ENCODE results near the gene C19orf38. TPM values are rescaled to one million over a fixed set of nuclear protein-coding genes. Genes with fewer than 3 reads are reported as not detected.
"Not testable (repeated sequence)": the region's sequence is repeated elsewhere in the genome, so short reads cannot be mapped to it uniquely, and the experiment has no call there.

C19orf38 gene
- total and polyA plus RNA-seq, 2 experiments from 2014 or later: 0.20 to 0.22 TPM

- no peaks in the 10 kb centered on the region for H3K36me3 ChIP-seq (ENCODE audit: low read depth)
- no peak for TF ChIP-seq EZH2 (IDR thresholded peaks at IDR 0.05; ENCODE audit: insufficient read depth, poor library complexity, severe bottlenecking)
- TF ChIP-seq EZH2phosphoT487 (IDR thresholded peaks at IDR 0.05; ENCODE audit: insufficient read depth, low read depth): no peak
- peak within 1 kb of the TSS; percentile 93 for H3K9ac ChIP-seq
- 0 out of 2 replicates have a peak, but pooled peaks cover 6% of the 10 kb centered on the region for H3K4me1 ChIP-seq (ENCODE audit: insufficient read depth)
- H4K20me1 ChIP-seq (ENCODE audit: insufficient read depth): no peaks in the 10 kb centered on the region
- no peaks in the 10 kb centered on the region for H3K9me3 ChIP-seq (ENCODE audit: low read depth)
- peak within 1 kb of the TSS; percentile 96 for H3K27ac ChIP-seq
- no peaks in the 10 kb centered on the region for H3K79me2 ChIP-seq (ENCODE audit: insufficient read depth)
- DNase-seq: peak; percentile 100
- H3F3A ChIP-seq (ENCODE audit: insufficient read depth): peaks cover 7% of the 10 kb centered on the region; the same call in 1 of the 2 replicates
- WGBS, 2 experiments (ENCODE audit: low coverage in 1 of 2, low lambda C conversion rate in 2 of 2, missing lambda C conversion rate in 2 of 2): 1% methylated on average over 37 to 50 of the region's 50 CpGs
- H3K27me3 ChIP-seq (replicated peaks; ENCODE audit: insufficient read depth): no peaks in the 10 kb centered on the region
- H3K4me2 ChIP-seq (ENCODE audit: unreplicated experiment): peak within 1 kb of the TSS; percentile 74
- peak within 1 kb of the TSS; percentile 89 for H2AFZ ChIP-seq
- in situ Hi-C loops (cut with MboI): no loop called here
- H3K9me2 ChIP-seq (ENCODE audit: insufficient read depth): no peaks in the 10 kb centered on the region
- H3K4me3 ChIP-seq: peak within 1 kb of the TSS; percentile 81
These were observed 12.3 kb upstream of the C19orf38 start, which contains the start of gene TMED1 for GRCh38 chr19:10835754-10836478. TSS of gene TMED1 (minus strand) at chr19:10836212. CDS start at chr19:10836191, 21 bp downstream.

- Histone ChIP-seq H3F3A (ENCODE audit: insufficient read depth) (peaks cover 7% of the 10 kb centered on the region; the same call in 1 of the 2 replicates), H3K4me3 (peak overlapping the region; percentile 81), H3K9me2 (ENCODE audit: insufficient read depth) (no peaks in the 10 kb centered on the region), H4K20me1 (ENCODE audit: insufficient read depth) (no peaks in the 10 kb centered on the region), H2AFZ (peak overlapping the region; percentile 89), H3K9me3 (ENCODE audit: low read depth) (no peaks in the 10 kb centered on the region), H3K36me3 (ENCODE audit: low read depth) (no peaks in the 10 kb centered on the region), H3K9ac (peak overlapping the region; percentile 93), H3K27me3 (replicated peaks; ENCODE audit: insufficient read depth) (no peaks in the 10 kb centered on the region), H3K4me2 (ENCODE audit: unreplicated experiment) (peak overlapping the region; percentile 73), H3K79me2 (ENCODE audit: insufficient read depth) (no peaks in the 10 kb centered on the region), H3K27ac (peak overlapping the region; percentile 96), H3K4me1 (ENCODE audit: insufficient read depth) (0 out of 2 replicates have a peak, but pooled peaks cover 6% of the 10 kb centered on the region)
- 32 to 36% methylated on average over 38 of the region's 38 CpGs for WGBS, 2 experiments (ENCODE audit: low coverage in 1 of 2, low lambda C conversion rate in 2 of 2, missing lambda C conversion rate in 2 of 2)
- in situ Hi-C loops (cut with MboI): no loop called here
- TF ChIP-seq EZH2 (IDR thresholded peaks at IDR 0.05; ENCODE audit: insufficient read depth, poor library complexity, severe bottlenecking) (no peak), EZH2phosphoT487 (IDR thresholded peaks at IDR 0.05; ENCODE audit: insufficient read depth, low read depth) (no peak)
- DNase-seq: peak; percentile 91
These were observed 11.5 kb upstream of the C19orf38 start for GRCh38 chr19:10836479-10837330.

- WGBS, 2 experiments (ENCODE audit: low coverage in 1 of 2, low lambda C conversion rate in 2 of 2, missing lambda C conversion rate in 2 of 2): 94% methylated on average over 7 of the region's 7 CpGs
- H3K4me2 ChIP-seq (ENCODE audit: unreplicated experiment); H3K4me1 ChIP-seq (ENCODE audit: insufficient read depth); H3K9me3 ChIP-seq (ENCODE audit: low read depth); H3K4me3 ChIP-seq; H3K27me3 ChIP-seq (replicated peaks; ENCODE audit: insufficient read depth); H3K36me3 ChIP-seq (ENCODE audit: low read depth); in situ Hi-C loops (cut with MboI); H3K9ac ChIP-seq; H3K9me2 ChIP-seq (ENCODE audit: insufficient read depth); DNase-seq; H3K27ac ChIP-seq; H3K79me2 ChIP-seq (ENCODE audit: insufficient read depth); H2AFZ ChIP-seq; H4K20me1 ChIP-seq (ENCODE audit: insufficient read depth); H3F3A ChIP-seq (ENCODE audit: insufficient read depth): not testable (repeated sequence)
These were observed 10.6 kb upstream of the C19orf38 start for GRCh38 chr19:10837649-10838048.

- in situ Hi-C loops (cut with MboI): no loop called here
- WGBS, 2 experiments (ENCODE audit: low coverage in 1 of 2, low lambda C conversion rate in 2 of 2, missing lambda C conversion rate in 2 of 2): 56 to 58% methylated on average over 11 of the region's 11 CpGs
- no peaks in the 10 kb centered on the region for H3K27me3 ChIP-seq (replicated peaks; ENCODE audit: insufficient read depth)
These were observed 9.8 kb upstream of the C19orf38 start for GRCh38 chr19:10838377-10838776.

More at GRCh38 chr19:10838377-10838776, 9.8 kb upstream of the C19orf38 start:
- Histone ChIP-seq H3K4me2 (ENCODE audit: unreplicated experiment) (no peak overlapping the region), H3K9ac (no peak overlapping the region), H3F3A (ENCODE audit: insufficient read depth) (peaks cover 5% of the 10 kb centered on the region; the same call in 1 of the 2 replicates), H3K36me3 (ENCODE audit: low read depth) (no peaks in the 10 kb centered on the region), H3K4me3 (no peak overlapping the region), H3K9me2 (ENCODE audit: insufficient read depth) (no peaks in the 10 kb centered on the region), H2AFZ (no peak overlapping the region), H3K79me2 (ENCODE audit: insufficient read depth) (no peaks in the 10 kb centered on the region), H3K9me3 (ENCODE audit: low read depth) (no peaks in the 10 kb centered on the region), H3K4me1 (ENCODE audit: insufficient read depth) (0 out of 2 replicates have a peak, but pooled peaks cover 6% of the 10 kb centered on the region), H4K20me1 (ENCODE audit: insufficient read depth) (no peaks in the 10 kb centered on the region), H3K27ac (no peak overlapping the region)
- DNase-seq: no peak
- TF ChIP-seq EZH2 (IDR thresholded peaks at IDR 0.05; ENCODE audit: insufficient read depth, poor library complexity, severe bottlenecking) (no peak), EZH2phosphoT487 (IDR thresholded peaks at IDR 0.05; ENCODE audit: insufficient read depth, low read depth) (no peak)
